Erythroblast (primary cell): ENCODE measurements around the gene APBB2.
"Not testable (repeated sequence)": the region's sequence is repeated elsewhere in the genome, so short reads cannot be mapped to it uniquely, and the experiment has no call there.

Experiments used
- DNase-seq, 2 experiments: peaks; one replicate each; lab custom pipeline; 2025; lab: John Stamatoyannopoulos, UW
- GATA1 ChIP-seq: IDR thresholded peaks from 2 replicates; pipeline ENCODE4 v1.6.1; 2011; ENCODE audit warnings: low read depth, mild to moderate bottlenecking, control low read depth, low read length, moderate library complexity
- POLR2A ChIP-seq: IDR thresholded peaks from 2 replicates; pipeline ENCODE4 v1.6.1; 2011; ENCODE audit warnings: mild to moderate bottlenecking, low read length

Gene APBB2

GRCh38 chr4:41154010-41154813 is 60.1 kb downstream of the APBB2 start:
- DNase-seq = no peak
- TF ChIP-seq GATA1 (no peak), POLR2A (no peak)

- no peak for TF ChIP-seq GATA1
- TF ChIP-seq POLR2A = no peak
- no peak for DNase-seq
Measured at GRCh38 chr4:41150401-41150800, 63.9 kb downstream of the APBB2 start.

GRCh38 chr4:41149568-41149967 is 64.8 kb downstream of the APBB2 start:
- DNase-seq = not testable (repeated sequence)

GRCh38 chr4:41148931-41149330 is 65.4 kb downstream of the APBB2 start:
- DNase-seq = no peak
- TF ChIP-seq POLR2A (no peak), GATA1 (no peak)

- no peak for DNase-seq
- TF ChIP-seq POLR2A = no peak
- TF ChIP-seq GATA1 = no peak
Measured at GRCh38 chr4:41148292-41148691, 66.0 kb downstream of the APBB2 start.

GRCh38 chr4:41147570-41147969 is 66.8 kb downstream of the APBB2 start:
- DNase-seq = not testable (repeated sequence)

- TF ChIP-seq GATA1 = no peak
- TF ChIP-seq POLR2A = no peak
- DNase-seq = no peak
Measured at GRCh38 chr4:41146716-41147506, 67.4 kb downstream of the APBB2 start.

- no peak for TF ChIP-seq POLR2A
- TF ChIP-seq GATA1 = no peak
- DNase-seq = no peak
Measured at GRCh38 chr4:41146196-41146595, 68.1 kb downstream of the APBB2 start.

- DNase-seq = no peak
- TF ChIP-seq GATA1 (no peak), POLR2A (no peak)
Measured at GRCh38 chr4:41145571-41146078, 68.7 kb downstream of the APBB2 start.

GRCh38 chr4:41144812-41145211 is 69.5 kb downstream of the APBB2 start:
- DNase-seq = no peak

GRCh38 chr4:41144040-41144379 is 70.3 kb downstream of the APBB2 start:
- no peak for DNase-seq
- TF ChIP-seq POLR2A (no peak), GATA1 (no peak)

More at GRCh38 chr4:41144812-41145211, 69.5 kb downstream of the APBB2 start:
- TF ChIP-seq GATA1 (no peak), POLR2A (no peak)

- TF ChIP-seq GATA1 (no peak), POLR2A (no peak)
- DNase-seq = no peak
Measured at GRCh38 chr4:41143311-41144039, 70.9 kb downstream of the APBB2 start.

GRCh38 chr4:41142376-41143310 is 71.7 kb downstream of the APBB2 start:
- no peak for TF ChIP-seq POLR2A
- TF ChIP-seq GATA1 = no peak
- DNase-seq = no peak
